GM12801 (cell line): ENCODE data around the gene POP4.

Experiments
- CTCF ChIP-seq: IDR thresholded peaks from one replicate; pipeline ENCODE4 v1.5.1; 2011; ENCODE audit warnings: control low read depth; ENCODE audit not compliant: insufficient read length; ENCODE audit errors: extremely low read depth

Gene POP4

GRCh38 chr19:29605653-29606419, at the start of gene POP4:
TSS of gene POP4 (plus strand) at chr19:29606283. CDS start at chr19:29606319, 36 bp downstream.
- no peak for TF ChIP-seq CTCF

- TF ChIP-seq CTCF, result no peak
These were observed 46.3 kb upstream of the POP4 start for GRCh38 chr19:29559743-29560142.

GRCh38 chr19:29560313-29561075, 45.6 kb upstream of the POP4 start:
- TF ChIP-seq CTCF, result no peak

- TF ChIP-seq CTCF, result no peak
These were observed 44.5 kb upstream of the POP4 start for GRCh38 chr19:29561601-29562000.

- no peak for TF ChIP-seq CTCF
These were observed 43.5 kb upstream of the POP4 start for GRCh38 chr19:29562299-29563297.

- TF ChIP-seq CTCF, result no peak
These were observed 42.5 kb upstream of the POP4 start for GRCh38 chr19:29563486-29564101.
